ENCODE data around the gene SKI. TPM values are rescaled to one million over a fixed set of nuclear protein-coding genes. Genes with fewer than 3 reads are reported as not detected.

SKI gene
- total RNA-seq, 1 donor from 2014 or later: 116 TPM

- no peaks in the 10 kb centered on the region for H3K9me3 Mint-ChIP-seq (ENCODE audit: low read depth)
- no peaks in the 10 kb centered on the region for H3K36me3 Mint-ChIP-seq (ENCODE audit: low read depth)
- H3K4me1 Mint-ChIP-seq (ENCODE audit: low read depth): peaks cover 48% of the 10 kb centered on the region
- no peak overlapping the region for H3K4me3 Mint-ChIP-seq (ENCODE audit: unreplicated experiment)
- H3K27me3 Mint-ChIP-seq (ENCODE audit: low read depth): no peaks in the 10 kb centered on the region
- no peak for TF ChIP-seq CTCF (IDR thresholded peaks at IDR 0.05)
- no peak for DNase-seq (ENCODE audit: low spot score)
- H3K27ac Mint-ChIP-seq (ENCODE audit: unreplicated experiment): peak overlapping the region; percentile 61
These were observed 91.2 kb downstream of the SKI start for GRCh38 chr1:2319291-2319690.

- no peaks in the 10 kb centered on the region for H3K36me3 Mint-ChIP-seq (ENCODE audit: low read depth)
These were observed 91.9 kb downstream of the SKI start for GRCh38 chr1:2320006-2320405.

GRCh38 chr1:2320760-2321667 is 92.9 kb downstream of the SKI start:
- no peak for DNase-seq (ENCODE audit: low spot score)
- TF ChIP-seq CTCF (IDR thresholded peaks at IDR 0.05): no peak
- H3K27ac Mint-ChIP-seq (ENCODE audit: unreplicated experiment): peak overlapping the region; percentile 100
- peak overlapping the region; percentile 41 for H3K4me3 Mint-ChIP-seq (ENCODE audit: unreplicated experiment)
- peaks cover 42% of the 10 kb centered on the region for H3K4me1 Mint-ChIP-seq (ENCODE audit: low read depth)
- no peaks in the 10 kb centered on the region for H3K36me3 Mint-ChIP-seq (ENCODE audit: low read depth)
- H3K27me3 Mint-ChIP-seq (ENCODE audit: low read depth): no peaks in the 10 kb centered on the region
- H3K9me3 Mint-ChIP-seq (ENCODE audit: low read depth): no peaks in the 10 kb centered on the region

More at GRCh38 chr1:2320006-2320405, 91.9 kb downstream of the SKI start:
- no peak overlapping the region for H3K4me3 Mint-ChIP-seq (ENCODE audit: unreplicated experiment)
- peaks cover 48% of the 10 kb centered on the region for H3K4me1 Mint-ChIP-seq (ENCODE audit: low read depth)
- DNase-seq (ENCODE audit: low spot score): no peak
- no peaks in the 10 kb centered on the region for H3K9me3 Mint-ChIP-seq (ENCODE audit: low read depth)
- H3K27me3 Mint-ChIP-seq (ENCODE audit: low read depth): no peaks in the 10 kb centered on the region
- TF ChIP-seq CTCF (IDR thresholded peaks at IDR 0.05): no peak
- H3K27ac Mint-ChIP-seq (ENCODE audit: unreplicated experiment): peak overlapping the region; percentile 100

- peak; percentile 51 for TF ChIP-seq CTCF (IDR thresholded peaks at IDR 0.05)
- H3K27me3 Mint-ChIP-seq (ENCODE audit: low read depth): no peaks in the 10 kb centered on the region
- peak overlapping the region; percentile 100 for H3K27ac Mint-ChIP-seq (ENCODE audit: unreplicated experiment)
- peaks cover 37% of the 10 kb centered on the region for H3K4me1 Mint-ChIP-seq (ENCODE audit: low read depth)
- no peak for DNase-seq (ENCODE audit: low spot score)
- peak overlapping the region; percentile 41 for H3K4me3 Mint-ChIP-seq (ENCODE audit: unreplicated experiment)
- no peaks in the 10 kb centered on the region for H3K36me3 Mint-ChIP-seq (ENCODE audit: low read depth)
- no peaks in the 10 kb centered on the region for H3K9me3 Mint-ChIP-seq (ENCODE audit: low read depth)
These were observed 94.0 kb downstream of the SKI start for GRCh38 chr1:2322065-2322571.

GRCh38 chr1:2322581-2323211 is 94.6 kb downstream of the SKI start:
- Mint-ChIP-seq H3K9me3 (ENCODE audit: low read depth) (no peaks in the 10 kb centered on the region), H3K27ac (ENCODE audit: unreplicated experiment) (peak overlapping the region; percentile 100), H3K4me1 (ENCODE audit: low read depth) (peaks cover 40% of the 10 kb centered on the region), H3K36me3 (ENCODE audit: low read depth) (no peaks in the 10 kb centered on the region), H3K27me3 (ENCODE audit: low read depth) (no peaks in the 10 kb centered on the region), H3K4me3 (ENCODE audit: unreplicated experiment) (no peak overlapping the region)
- DNase-seq (ENCODE audit: low spot score): no peak
- TF ChIP-seq CTCF (IDR thresholded peaks at IDR 0.05): peak; percentile 9
